ENCODE results near the gene KCNK17.

Gene KCNK17

GRCh38 chr6:39360378-39360777, 46.2 kb upstream of the KCNK17 start:
- no peaks in the 10 kb centered on the region for H3K9me3 ChIP-seq (ENCODE audit: insufficient read depth, low read length)
- no peak overlapping the region for H2AFZ ChIP-seq (ENCODE audit: low read depth, low read length)
- no peak overlapping the region for H3K4me3 ChIP-seq (ENCODE audit: low read length)
- H4K20me1 ChIP-seq (ENCODE audit: insufficient read depth, low read length): no peaks in the 10 kb centered on the region
- no peaks in the 10 kb centered on the region for H3K36me3 ChIP-seq (replicated peaks; ENCODE audit: low read depth, low read length)
- no peak overlapping the region for H3K9ac ChIP-seq (ENCODE audit: low read length)
- H3K27ac ChIP-seq (ENCODE audit: low read length): no peak overlapping the region
- H3K79me2 ChIP-seq (ENCODE audit: low read length): no peaks in the 10 kb centered on the region
- H3K4me1 ChIP-seq (ENCODE audit: low read length): peaks cover 4% of the 10 kb centered on the region
- H3K27me3 ChIP-seq (ENCODE audit: low read depth, low read length): no peaks in the 10 kb centered on the region
- no peak for TF ChIP-seq EZH2phosphoT487 (IDR thresholded peaks at IDR 0.05; ENCODE audit: low read depth)
- TF ChIP-seq, protein P1, sequence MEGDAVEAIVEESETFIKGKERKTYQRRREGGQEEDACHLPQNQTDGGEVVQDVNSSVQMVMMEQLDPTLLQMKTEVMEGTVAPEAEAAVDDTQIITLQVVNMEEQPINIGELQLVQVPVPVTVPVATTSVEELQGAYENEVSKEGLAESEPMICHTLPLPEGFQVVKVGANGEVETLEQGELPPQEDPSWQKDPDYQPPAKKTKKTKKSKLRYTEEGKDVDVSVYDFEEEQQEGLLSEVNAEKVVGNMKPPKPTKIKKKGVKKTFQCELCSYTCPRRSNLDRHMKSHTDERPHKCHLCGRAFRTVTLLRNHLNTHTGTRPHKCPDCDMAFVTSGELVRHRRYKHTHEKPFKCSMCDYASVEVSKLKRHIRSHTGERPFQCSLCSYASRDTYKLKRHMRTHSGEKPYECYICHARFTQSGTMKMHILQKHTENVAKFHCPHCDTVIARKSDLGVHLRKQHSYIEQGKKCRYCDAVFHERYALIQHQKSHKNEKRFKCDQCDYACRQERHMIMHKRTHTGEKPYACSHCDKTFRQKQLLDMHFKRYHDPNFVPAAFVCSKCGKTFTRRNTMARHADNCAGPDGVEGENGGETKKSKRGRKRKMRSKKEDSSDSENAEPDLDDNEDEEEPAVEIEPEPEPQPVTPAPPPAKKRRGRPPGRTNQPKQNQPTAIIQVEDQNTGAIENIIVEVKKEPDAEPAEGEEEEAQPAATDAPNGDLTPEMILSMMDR (IDR thresholded peaks at IDR 0.05; ENCODE audit: low read depth, low read length): no peak
- no peak overlapping the region for H3K4me2 ChIP-seq (ENCODE audit: low read length)

GRCh38 chr6:39357998-39358686, 43.9 kb upstream of the KCNK17 start:
- no peak overlapping the region for H3K4me2 ChIP-seq (ENCODE audit: low read length)
- no peaks in the 10 kb centered on the region for H3K79me2 ChIP-seq (ENCODE audit: low read length)
- no peaks in the 10 kb centered on the region for H3K36me3 ChIP-seq (replicated peaks; ENCODE audit: low read depth, low read length)
- H3K27me3 ChIP-seq (ENCODE audit: low read depth, low read length): no peaks in the 10 kb centered on the region
- H3K27ac ChIP-seq (ENCODE audit: low read length): no peak overlapping the region
- no peak for TF ChIP-seq EZH2phosphoT487 (IDR thresholded peaks at IDR 0.05; ENCODE audit: low read depth)
- TF ChIP-seq, protein P1 (IDR thresholded peaks at IDR 0.05; ENCODE audit: low read depth, low read length): no peak
- no peak overlapping the region for H3K9ac ChIP-seq (ENCODE audit: low read length)
- no peak overlapping the region for H3K4me3 ChIP-seq (ENCODE audit: low read length)
- peaks cover 4% of the 10 kb centered on the region for H3K4me1 ChIP-seq (ENCODE audit: low read length)
- no peak overlapping the region for H2AFZ ChIP-seq (ENCODE audit: low read depth, low read length)
- H3K9me3 ChIP-seq (ENCODE audit: insufficient read depth, low read length): no peaks in the 10 kb centered on the region
- no peaks in the 10 kb centered on the region for H4K20me1 ChIP-seq (ENCODE audit: insufficient read depth, low read length)

DNA sequence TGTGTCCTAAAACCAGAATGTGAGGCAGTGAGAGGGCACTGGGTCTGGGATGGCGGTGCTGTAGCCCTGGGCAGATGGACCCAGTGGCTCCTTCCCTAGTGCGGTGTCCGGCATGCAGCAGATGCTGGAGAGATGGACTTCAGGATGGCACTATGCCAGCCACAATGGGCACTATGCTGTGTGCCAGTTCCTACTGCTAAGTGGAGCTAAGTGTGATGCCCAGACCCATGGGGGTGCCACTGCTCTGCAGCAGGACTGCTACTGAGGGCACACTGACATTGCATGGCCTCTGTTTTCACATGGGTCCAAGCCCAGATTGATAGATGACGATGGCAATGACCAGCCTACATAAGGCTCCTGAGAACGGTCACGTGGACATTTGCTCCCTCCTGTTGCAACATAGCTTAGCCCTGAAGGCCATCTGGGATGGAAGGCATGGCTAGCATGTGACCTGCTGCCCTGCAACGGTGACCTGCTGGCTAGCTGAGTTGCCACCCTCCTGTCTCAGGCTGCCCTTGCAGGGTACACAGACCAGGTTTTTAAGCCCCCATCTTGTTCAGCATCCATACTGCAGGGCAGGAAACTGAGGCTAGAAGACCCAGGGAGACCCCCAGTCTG, 39.6 kb upstream of the KCNK17 start:
- Histone ChIP-seq H3K9me3 (ENCODE audit: insufficient read depth, low read length) (no peaks in the 10 kb centered on the region), H3K27me3 (ENCODE audit: low read depth, low read length) (peaks cover 5% of the 10 kb centered on the region; the same call in 1 of the 2 replicates), H3K79me2 (ENCODE audit: low read length) (no peaks in the 10 kb centered on the region), H2AFZ (ENCODE audit: low read depth, low read length) (no peak overlapping the region), H3K9ac (ENCODE audit: low read length) (no peak overlapping the region), H3K27ac (ENCODE audit: low read length) (no peak overlapping the region), H3K36me3 (replicated peaks; ENCODE audit: low read depth, low read length) (no peaks in the 10 kb centered on the region), H3K4me2 (ENCODE audit: low read length) (no peak overlapping the region), H4K20me1 (ENCODE audit: insufficient read depth, low read length) (no peaks in the 10 kb centered on the region), H3K4me3 (ENCODE audit: low read length) (no peak overlapping the region), H3K4me1 (ENCODE audit: low read length) (no peaks in the 10 kb centered on the region)
- no peak for TF ChIP-seq EZH2phosphoT487 (IDR thresholded peaks at IDR 0.05; ENCODE audit: low read depth)
- TF ChIP-seq, protein P1 (IDR thresholded peaks at IDR 0.05; ENCODE audit: low read depth, low read length): no peak

DNA sequence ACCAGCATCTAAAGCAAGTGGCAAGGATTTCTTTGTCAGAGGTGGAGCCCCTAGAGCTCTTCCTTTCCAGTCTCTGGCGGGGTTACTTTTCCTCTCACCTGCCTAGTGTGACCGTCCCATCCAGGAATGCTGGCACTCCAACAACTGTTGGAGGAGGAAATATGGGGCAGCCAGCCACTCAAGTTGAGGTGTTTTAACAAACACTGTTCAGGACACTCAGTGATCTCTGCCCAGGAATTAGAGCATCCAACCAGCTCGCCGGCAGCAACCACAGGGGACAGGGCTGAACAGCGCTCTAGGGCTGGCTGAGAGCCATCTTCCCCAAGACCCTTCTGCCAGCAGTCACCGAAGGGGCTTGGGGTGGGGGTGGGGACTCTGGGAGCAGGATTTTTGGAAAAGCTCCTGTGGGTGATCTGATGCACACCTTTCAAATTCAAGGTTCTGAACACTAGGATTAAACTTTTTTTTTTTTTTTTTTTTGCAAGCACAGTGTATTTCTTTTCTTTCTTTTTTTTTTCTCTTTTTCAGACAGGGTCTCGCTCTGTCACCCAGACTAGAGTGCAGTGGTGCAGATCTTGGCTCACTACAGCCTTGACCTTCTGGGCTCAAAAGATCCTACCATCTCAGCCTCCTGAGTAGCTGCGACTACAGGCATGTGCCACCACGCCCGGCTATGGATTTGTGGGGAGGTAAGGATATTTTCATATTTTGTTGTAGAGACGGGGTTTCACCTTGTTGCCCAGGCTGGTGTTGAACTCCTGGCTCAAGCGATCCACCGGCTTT, 36.7 kb upstream of the KCNK17 start:
- H3K9me3 ChIP-seq (ENCODE audit: insufficient read depth, low read length): no peaks in the 10 kb centered on the region
- no peak overlapping the region for H3K4me2 ChIP-seq (ENCODE audit: low read length)
- H3K36me3 ChIP-seq (replicated peaks; ENCODE audit: low read depth, low read length): no peaks in the 10 kb centered on the region
- no peaks in the 10 kb centered on the region for H3K4me1 ChIP-seq (ENCODE audit: low read length)
- H3K4me3 ChIP-seq (ENCODE audit: low read length): no peak overlapping the region
- H3K27ac ChIP-seq (ENCODE audit: low read length): no peak overlapping the region
- TF ChIP-seq, protein P1 (IDR thresholded peaks at IDR 0.05; ENCODE audit: low read depth, low read length): no peak
- TF ChIP-seq EZH2phosphoT487 (IDR thresholded peaks at IDR 0.05; ENCODE audit: low read depth): no peak
- peaks cover 5% of the 10 kb centered on the region; the same call in 1 of the 2 replicates for H3K27me3 ChIP-seq (ENCODE audit: low read depth, low read length)
- no peaks in the 10 kb centered on the region for H4K20me1 ChIP-seq (ENCODE audit: insufficient read depth, low read length)
- no peak overlapping the region for H3K9ac ChIP-seq (ENCODE audit: low read length)
- H3K79me2 ChIP-seq (ENCODE audit: low read length): no peaks in the 10 kb centered on the region
- no peak overlapping the region for H2AFZ ChIP-seq (ENCODE audit: low read depth, low read length)

Measured in OCI-LY3 (cell line).